ENCODE measurements around the gene ITCH.
"Not testable (repeated sequence)": the region's sequence is repeated elsewhere in the genome, so short reads cannot be mapped to it uniquely, and the experiment has no call there.

Gene ITCH

DNA sequence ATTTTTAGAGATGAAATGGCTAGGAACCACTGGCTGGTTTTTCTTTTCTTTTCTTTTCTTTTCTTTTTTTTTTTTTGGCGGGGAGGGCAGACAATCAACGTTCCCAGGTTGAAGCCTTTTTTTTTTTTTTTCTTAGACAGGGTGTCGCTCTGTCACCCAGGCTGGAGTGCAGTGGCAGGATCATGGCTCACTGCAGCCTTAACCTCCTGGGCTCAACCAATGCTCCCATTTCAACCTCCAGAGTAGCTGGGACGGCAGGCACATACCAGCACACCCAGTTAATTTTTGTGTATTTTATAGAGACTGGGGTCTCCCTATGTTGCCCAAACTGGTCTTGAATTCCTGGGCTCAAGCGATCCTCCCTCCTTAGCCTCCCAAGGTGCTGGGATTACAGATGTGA lies 18.8 kb upstream of the ITCH start:
- DNase-seq, result no peak

DNA sequence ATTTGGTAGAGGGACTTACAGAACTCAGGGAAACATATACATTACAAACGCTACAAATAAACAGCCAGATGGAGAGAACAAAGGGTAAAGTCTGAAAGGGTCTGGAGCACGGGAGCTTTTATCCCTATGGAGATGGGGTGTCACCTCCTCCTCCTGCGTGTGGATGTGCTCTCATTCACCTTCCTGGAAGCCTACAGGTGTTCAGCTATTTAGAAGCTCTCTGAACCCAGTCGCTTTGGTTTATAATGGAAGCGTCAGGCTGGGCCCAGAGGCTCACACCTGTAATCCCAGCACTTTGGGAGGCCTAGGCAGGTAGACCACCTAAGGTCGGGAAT lies 17.7 kb upstream of the ITCH start:
- no peak for DNase-seq

DNA sequence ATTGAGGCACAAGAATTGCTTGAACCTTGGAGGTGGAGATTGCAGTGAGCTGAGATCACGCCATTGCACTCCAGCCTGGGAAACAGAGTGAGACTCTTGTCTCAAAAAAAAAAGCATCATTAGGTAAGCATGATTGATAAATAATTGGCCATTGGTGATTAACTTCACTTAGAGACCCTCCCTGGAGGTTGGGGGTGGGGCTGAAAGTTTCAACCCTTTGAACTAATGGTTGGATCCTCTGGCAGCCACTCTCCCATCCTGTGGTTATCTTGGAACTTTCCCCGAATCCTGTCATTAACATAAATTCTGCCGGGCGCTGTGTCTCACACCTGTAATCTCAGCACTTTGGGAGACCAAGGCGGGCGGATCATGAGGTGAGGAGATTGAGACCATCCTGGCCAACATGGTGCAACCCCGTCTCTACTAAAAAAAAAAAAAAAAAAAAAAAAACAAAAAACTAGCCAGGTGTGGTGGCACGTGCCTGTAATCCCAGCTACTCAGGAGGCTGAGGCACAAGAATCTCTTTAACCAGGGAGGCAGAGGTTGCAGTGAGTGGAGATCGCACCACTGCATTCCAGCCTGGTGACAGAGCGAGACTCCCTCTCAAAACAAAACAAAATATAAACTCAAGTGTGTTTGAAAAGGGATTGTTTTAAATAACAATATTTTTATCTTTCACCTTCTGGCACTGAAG lies 17.1 kb upstream of the ITCH start:
- DNase-seq, result not testable (repeated sequence)

GRCh38 chr20:34346533-34346865 lies 16.6 kb upstream of the ITCH start:
- not testable (repeated sequence) for DNase-seq

- no peak for DNase-seq
Observed at GRCh38 chr20:34347571-34347970, 15.5 kb upstream of the ITCH start.

GRCh38 chr20:34350095-34350494 lies 13.0 kb upstream of the ITCH start:
- DNase-seq, result no peak

- DNase-seq, result not testable (repeated sequence)
Observed at GRCh38 chr20:34353467-34353866, 9.6 kb upstream of the ITCH start.

DNA sequence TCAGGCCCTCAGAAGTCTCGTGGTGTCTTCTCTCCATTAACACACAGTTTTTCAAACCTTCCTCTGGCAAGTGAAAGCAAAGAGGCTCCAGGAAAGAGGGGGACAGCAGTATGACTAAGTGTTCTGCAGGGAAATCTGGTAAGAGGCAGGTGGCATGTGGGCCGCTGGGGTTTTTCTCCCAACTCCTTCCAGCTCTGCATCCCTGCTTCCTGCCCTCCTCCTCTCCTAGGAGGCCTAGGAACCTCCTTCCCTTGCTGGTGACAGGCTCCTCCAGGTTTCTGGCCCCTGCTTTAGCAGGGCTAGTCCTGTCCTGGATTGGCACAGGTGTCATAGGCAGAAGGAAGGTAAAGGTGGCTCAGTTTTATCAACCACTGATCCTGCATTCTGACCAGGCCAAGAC lies 7.6 kb upstream of the ITCH start:
- DNase-seq, result no peak

GRCh38 chr20:34359729-34360128 lies 3.3 kb upstream of the ITCH start:
- not testable (repeated sequence) for DNase-seq

- DNase-seq, result no peak
Observed at GRCh38 chr20:34362502-34363061, 491 bp upstream of the ITCH start.

DNA sequence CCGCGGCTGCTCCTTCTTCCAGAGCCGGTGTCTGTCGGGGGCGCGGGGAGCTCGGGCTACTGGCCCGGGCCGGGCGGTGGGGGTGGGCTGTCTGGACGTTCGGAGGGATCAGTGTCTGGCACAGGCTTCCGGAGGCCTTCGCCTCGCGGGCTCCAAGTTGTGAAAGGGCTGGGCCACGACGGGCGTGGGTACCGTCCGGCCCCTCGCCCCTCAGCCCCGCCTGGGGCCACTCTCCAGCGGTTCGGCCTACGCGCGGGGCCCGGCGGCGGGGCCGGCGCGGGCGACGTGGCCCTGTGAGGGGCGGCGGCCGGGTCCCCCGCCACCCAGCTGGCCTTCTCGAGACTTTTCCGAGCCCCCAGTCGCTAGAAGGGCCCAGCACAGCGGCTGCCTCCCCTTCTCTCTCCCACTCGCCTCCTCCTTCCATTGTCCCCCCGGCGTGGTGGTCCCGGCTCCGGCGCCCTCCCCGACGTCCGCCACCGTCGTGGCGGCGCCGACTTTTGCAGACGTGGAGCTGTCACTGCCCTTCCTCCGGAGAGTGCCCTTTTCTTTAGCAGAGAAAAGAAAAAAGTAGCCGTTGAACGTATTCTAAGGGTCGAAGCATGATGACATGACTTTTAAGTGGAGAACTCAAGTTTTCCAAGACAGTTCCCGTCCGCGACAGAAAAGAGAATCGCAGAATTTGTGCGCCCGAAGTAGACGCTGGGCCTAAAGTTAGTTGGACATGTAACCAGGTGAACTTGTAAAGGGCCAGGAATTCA lies 571 bp downstream of the ITCH start:
- peak in 1 of 6 experiments; percentile 31 for DNase-seq

DNA sequence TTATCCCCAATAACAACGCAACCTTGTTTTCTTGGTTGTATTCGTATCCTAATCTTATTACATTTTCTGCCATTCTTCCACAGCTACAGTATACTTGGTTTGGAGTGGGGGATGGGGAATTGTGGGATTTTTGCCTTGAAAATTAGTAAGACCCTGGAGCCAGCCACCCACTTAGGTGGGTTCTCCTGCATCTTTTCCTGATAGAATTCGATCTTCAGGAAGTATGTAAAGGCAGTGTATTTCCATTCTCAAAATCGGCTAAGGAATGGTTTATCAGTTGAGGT lies 1.1 kb downstream of the ITCH start:
- no peak for DNase-seq

- no peak for DNase-seq
Observed at GRCh38 chr20:34365765-34366213, 2.7 kb downstream of the ITCH start.

GRCh38 chr20:34367155-34367554 lies 4.1 kb downstream of the ITCH start:
- DNase-seq, result no peak

DNA sequence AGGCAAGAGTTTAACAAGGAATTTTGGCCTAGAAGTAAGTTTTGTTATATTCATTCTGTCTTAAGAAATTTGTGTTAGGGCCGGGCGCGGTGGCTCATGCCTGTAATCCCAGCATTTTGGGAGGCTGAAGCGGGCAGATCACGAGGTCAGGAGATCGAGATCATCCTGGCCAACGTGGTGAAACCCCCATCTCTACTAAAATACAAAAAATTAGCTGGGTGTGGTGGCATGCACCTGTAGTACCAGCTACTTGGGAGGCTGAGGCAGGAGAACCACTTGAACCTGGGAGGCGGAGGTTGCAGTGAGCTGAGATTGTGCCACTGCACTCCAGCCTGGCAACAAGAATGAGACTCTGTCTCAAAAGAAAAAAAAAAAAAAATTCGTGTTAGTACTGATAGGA lies 4.8 kb downstream of the ITCH start:
- not testable (repeated sequence) for DNase-seq

DNA sequence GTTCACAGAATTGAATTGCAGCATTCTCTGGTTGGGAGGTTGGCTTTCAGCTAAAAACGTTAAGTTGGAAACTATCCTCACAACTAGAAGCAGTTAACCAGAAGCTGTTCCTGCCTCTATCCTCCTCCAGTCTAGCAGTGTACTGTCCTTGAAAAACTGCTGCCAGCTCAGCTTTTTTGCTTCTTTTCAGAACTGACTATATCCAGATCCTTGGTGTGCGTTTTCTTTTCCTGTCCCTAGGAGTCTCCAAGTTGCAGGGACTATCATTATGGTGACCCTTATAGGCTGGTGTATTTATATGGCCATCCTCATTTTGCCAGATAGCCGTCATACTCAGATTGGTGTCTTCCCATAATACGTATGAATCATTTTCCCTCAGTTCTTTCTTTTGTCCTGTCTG lies 5.5 kb downstream of the ITCH start:
- no peak for DNase-seq

DNA sequence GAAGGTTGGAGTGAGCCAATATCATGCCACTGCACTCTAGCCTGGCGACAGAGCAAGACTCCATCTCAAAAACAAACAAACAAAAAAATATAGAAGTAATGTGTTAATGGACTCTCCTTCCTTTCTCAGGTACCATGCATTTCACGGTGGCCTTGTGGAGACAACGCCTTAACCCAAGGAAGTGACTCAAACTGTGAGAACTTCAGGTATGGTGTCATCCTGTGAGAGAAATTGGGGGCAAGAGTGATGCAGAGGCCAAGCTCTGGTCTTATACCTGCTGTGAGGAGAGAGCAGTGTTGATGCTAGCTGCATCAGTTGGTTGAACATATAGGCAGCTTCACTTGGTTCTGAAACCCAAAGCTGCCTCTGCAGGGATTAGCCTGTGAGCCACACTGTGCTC lies 6.2 kb downstream of the ITCH start:
- DNase-seq, result no peak

DNA sequence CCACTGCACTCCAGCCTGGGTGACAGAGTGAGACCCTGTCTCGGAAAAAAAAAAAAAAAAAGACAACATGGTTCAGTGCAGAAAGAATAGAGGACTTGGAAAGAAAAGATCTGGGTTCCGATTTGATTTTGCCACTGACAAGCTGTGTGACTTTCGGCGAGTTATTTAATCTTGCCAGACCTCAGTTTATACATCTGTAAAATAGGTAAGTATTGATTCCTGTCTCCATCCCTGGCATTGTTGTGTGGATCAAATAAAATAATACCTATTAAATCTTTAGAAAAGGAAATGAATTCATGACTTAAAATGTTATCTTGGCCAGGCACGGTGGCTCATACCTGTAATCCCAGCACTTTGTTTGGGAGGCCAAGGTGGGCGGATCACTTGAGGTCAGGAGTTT lies 7.0 kb downstream of the ITCH start:
- DNase-seq, result no peak

GRCh38 chr20:34373445-34373844 lies 10.4 kb downstream of the ITCH start:
- no peak for DNase-seq

- DNase-seq, result no peak
Observed at GRCh38 chr20:34374209-34374760, 11.2 kb downstream of the ITCH start.

- DNase-seq, result no peak
Observed at GRCh38 chr20:34375977-34376430, 12.9 kb downstream of the ITCH start.

GRCh38 chr20:34377072-34377847 lies 14.2 kb downstream of the ITCH start:
- no peak for DNase-seq

- no peak for DNase-seq
Observed at GRCh38 chr20:34382174-34382573, 19.1 kb downstream of the ITCH start.

All from stimulated activated naive CD4-positive, alpha-beta T cell (primary cell).